Keratinocyte (primary cell): ENCODE results near the gene CHD2. TPM values are rescaled to one million over a fixed set of nuclear protein-coding genes. Genes with fewer than 3 reads are reported as not detected.
A peak's percentile ranks its signal among the peaks of the same experiment; 100 is the strongest.

Experiments
- DNase-seq: peaks from one replicate; pipeline ENCODE4 v3.0.0-alpha.2; 2011; ENCODE audit warnings: low read depth, missing footprints, low spot score
- FAIRE-seq: peaks from 2 replicates; lab custom pipeline; 2011; peaks lifted over from hg19 to GRCh38; lab: Jason Lieb, UNC
- H2AFZ ChIP-seq: 2 replicates; pipeline ENCODE4 v1.6.0; 2012; ENCODE audit warnings: low read length, control low read depth, inconsistent platforms; ENCODE audit not compliant: control insufficient read depth
- H3K27ac ChIP-seq: 2 replicates; pipeline ENCODE4 v1.5.1; 2011; ENCODE audit warnings: low read length; ENCODE audit not compliant: control insufficient read depth, insufficient read depth
- H3K27me3 ChIP-seq: 3 replicates; pipeline ENCODE4 v1.6.0; 2011; ENCODE audit warnings: low read length; ENCODE audit not compliant: control insufficient read depth, insufficient read depth; ENCODE audit errors: extremely low read depth
- H3K36me3 ChIP-seq, 2 experiments: 2 replicates in 1 of 2; 3 replicates in 1 of 2; pipeline ENCODE4 v1.5.1; 2011; ENCODE audit warnings: low read length in 2 of 2, mild to moderate bottlenecking in 1 of 2; ENCODE audit not compliant: control insufficient read depth in 2 of 2, insufficient read depth in 2 of 2; ENCODE audit errors: extremely low read depth in 1 of 2
- H3K4me1 ChIP-seq: 3 replicates; pipeline ENCODE4 v1.5.1; 2011; ENCODE audit warnings: low read length; ENCODE audit not compliant: control insufficient read depth, insufficient read depth; ENCODE audit errors: extremely low read depth
- H3K4me2 ChIP-seq: 3 replicates; pipeline ENCODE4 v1.6.0; 2011; ENCODE audit warnings: low read depth, low read length; ENCODE audit not compliant: control insufficient read depth, insufficient read depth; ENCODE audit errors: extremely low read depth
- H3K4me3 ChIP-seq, 3 experiments: fragments of 200-600 bp in 1 of 3; sonication (generic) in 1 of 3; 2 replicates in 2 of 3; 3 replicates in 1 of 3; pipeline ENCODE4 v1.5.1; 2011 to 2016; ENCODE audit warnings: low read length in 3 of 3, mild to moderate bottlenecking in 3 of 3, control low read depth in 2 of 3, inconsistent platforms in 1 of 3, low read depth in 1 of 3, mixed read lengths in 1 of 3, mixed run types in 1 of 3, moderate library complexity in 1 of 3; ENCODE audit not compliant: control insufficient read depth in 2 of 3, insufficient read depth in 2 of 3; ENCODE audit errors: extremely low read depth in 1 of 3
- H3K79me2 ChIP-seq: 2 replicates; pipeline ENCODE4 v1.6.0; 2012; ENCODE audit warnings: low read length; ENCODE audit not compliant: control insufficient read depth, insufficient read depth
- H3K9ac ChIP-seq: 3 replicates; pipeline ENCODE4 v1.6.0; 2011; ENCODE audit warnings: low read length; ENCODE audit not compliant: control insufficient read depth, insufficient read depth; ENCODE audit errors: extremely low read depth
- H3K9me1 ChIP-seq: 3 replicates; pipeline ENCODE4 v1.6.0; 2011; ENCODE audit warnings: low read length; ENCODE audit not compliant: control insufficient read depth, insufficient read depth; ENCODE audit errors: extremely low read depth
- H3K9me3 ChIP-seq: 2 replicates; pipeline ENCODE4 v1.5.1; 2012; ENCODE audit warnings: low read depth, low read length; ENCODE audit not compliant: control insufficient read depth
- H4K20me1 ChIP-seq: 3 replicates; pipeline ENCODE4 v1.6.0; 2011; ENCODE audit warnings: low read length; ENCODE audit not compliant: control insufficient read depth, insufficient read depth; ENCODE audit errors: extremely low read depth
- EZH2 ChIP-seq: IDR thresholded peaks from one replicate; pipeline ENCODE4 v1.6.1; 2012; ENCODE audit warnings: inconsistent platforms, mild to moderate bottlenecking, low read length, moderate library complexity
- dilution Hi-C: fragments of 300-500 bp; cut with MboI; formaldehyde crosslinking; loops from one replicate; pipeline ENCODE4 v1.7.0; 2020; ENCODE audit warnings: low sequenced_read_pairs; ENCODE audit not compliant: extremely low pct_ligation_motif_present
- polyA plus RNA-seq, 5 experiments: library from polyadenylated mRNA; depleted of rRNA in 3 of 5; stranded (reverse) in 3 of 5; stranded (forward) in 1 of 5; unstranded in 1 of 5; fragments of >200 nt; gene quantifications; 1 replicate in 1 of 5; 2 replicates in 3 of 5; 3 replicates in 1 of 5; pipeline versions ENCODE4 v1.2.1 to v1.2.3, GENCODE V29; 2011 to 2012; ENCODE audit warnings: missing spikeins in 2 of 5, low read depth in 1 of 5, low replicate concordance in 1 of 5
- TF ChIP-seq, protein P1 (sequence below), 3 experiments: IDR thresholded peaks in 1 of 3; conservative IDR thresholded peaks in 1 of 3; optimal IDR thresholded peaks in 1 of 3; 2 replicates in 2 of 3; 3 replicates in 1 of 3; pipeline versions ENCODE3 to v1.5.1; 2011; ENCODE audit warnings: low read length in 3 of 3, mild to moderate bottlenecking in 3 of 3, moderate library complexity in 2 of 3, control low read depth in 1 of 3, inconsistent platforms in 1 of 3; ENCODE audit not compliant: insufficient read depth in 2 of 3; ENCODE audit errors: extremely low read depth in 1 of 3

CHD2 gene
- polyA plus RNA-seq, 1 donor (not counting 4 experiments of a cell fraction or from before 2014, with no cell fraction given) = 62.0 TPM

DNA sequence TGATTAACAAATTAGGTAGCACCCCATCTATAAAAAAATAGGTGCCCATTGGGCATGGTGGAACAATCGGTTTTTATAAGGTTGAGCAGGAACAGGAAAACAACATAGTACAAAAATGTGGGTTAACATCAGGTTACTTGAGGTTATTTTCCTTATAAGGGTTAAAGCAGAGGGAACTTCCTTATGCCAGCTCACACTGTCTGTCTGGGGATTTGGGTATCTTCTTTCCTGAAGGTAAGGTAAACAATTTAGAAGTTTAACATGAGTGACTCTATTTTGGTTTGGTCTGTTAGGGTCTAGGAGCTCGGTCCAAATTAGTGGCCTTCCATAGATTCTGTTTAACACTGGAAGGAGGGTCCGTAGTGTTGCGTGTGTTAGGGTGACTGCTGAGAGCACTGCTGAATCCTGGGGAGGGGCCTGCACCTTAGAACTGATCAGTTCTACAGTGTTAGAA, 14.7 kb downstream of the CHD2 start:
- Histone ChIP-seq H2AFZ (no peak overlapping the region), H3K27ac (peak overlapping the region; percentile 68), H3K36me3 (peaks cover 2 to 19% of the 10 kb centered on the region in 2 experiments), H3K4me1 (peaks cover 38% of the 10 kb centered on the region), H3K79me2 (peaks cover 96% of the 10 kb centered on the region), H3K4me2 (peak overlapping the region; percentile 55), H3K4me3 (peak overlapping the region in 1 of 3 experiments; percentile 15), H3K9me1 (no peaks in the 10 kb centered on the region), H3K9ac (no peak overlapping the region), H3K9me3 (no peaks in the 10 kb centered on the region), H3K27me3 (no peaks in the 10 kb centered on the region), H4K20me1 (peaks cover 3% of the 10 kb centered on the region)
- dilution Hi-C loops = loop anchor here (25.0 kb wide), 1 partner anchor 102 kb away; no protein-coding TSS in a partner anchor
- FAIRE-seq (no peak), DNase-seq (no peak)
- TF ChIP-seq, protein P1, sequence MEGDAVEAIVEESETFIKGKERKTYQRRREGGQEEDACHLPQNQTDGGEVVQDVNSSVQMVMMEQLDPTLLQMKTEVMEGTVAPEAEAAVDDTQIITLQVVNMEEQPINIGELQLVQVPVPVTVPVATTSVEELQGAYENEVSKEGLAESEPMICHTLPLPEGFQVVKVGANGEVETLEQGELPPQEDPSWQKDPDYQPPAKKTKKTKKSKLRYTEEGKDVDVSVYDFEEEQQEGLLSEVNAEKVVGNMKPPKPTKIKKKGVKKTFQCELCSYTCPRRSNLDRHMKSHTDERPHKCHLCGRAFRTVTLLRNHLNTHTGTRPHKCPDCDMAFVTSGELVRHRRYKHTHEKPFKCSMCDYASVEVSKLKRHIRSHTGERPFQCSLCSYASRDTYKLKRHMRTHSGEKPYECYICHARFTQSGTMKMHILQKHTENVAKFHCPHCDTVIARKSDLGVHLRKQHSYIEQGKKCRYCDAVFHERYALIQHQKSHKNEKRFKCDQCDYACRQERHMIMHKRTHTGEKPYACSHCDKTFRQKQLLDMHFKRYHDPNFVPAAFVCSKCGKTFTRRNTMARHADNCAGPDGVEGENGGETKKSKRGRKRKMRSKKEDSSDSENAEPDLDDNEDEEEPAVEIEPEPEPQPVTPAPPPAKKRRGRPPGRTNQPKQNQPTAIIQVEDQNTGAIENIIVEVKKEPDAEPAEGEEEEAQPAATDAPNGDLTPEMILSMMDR (optimal IDR thresholded peaks at IDR 0.05 in 1 of 3, IDR thresholded peaks at IDR 0.05 in 1 of 3, conservative IDR thresholded peaks at IDR 0.05 in 1 of 3; ENCODE audit: extremely low read depth in 1 of 3, insufficient read depth in 2 of 3, low read length in 3 of 3) = no peak
- TF ChIP-seq EZH2 = no peak

DNA sequence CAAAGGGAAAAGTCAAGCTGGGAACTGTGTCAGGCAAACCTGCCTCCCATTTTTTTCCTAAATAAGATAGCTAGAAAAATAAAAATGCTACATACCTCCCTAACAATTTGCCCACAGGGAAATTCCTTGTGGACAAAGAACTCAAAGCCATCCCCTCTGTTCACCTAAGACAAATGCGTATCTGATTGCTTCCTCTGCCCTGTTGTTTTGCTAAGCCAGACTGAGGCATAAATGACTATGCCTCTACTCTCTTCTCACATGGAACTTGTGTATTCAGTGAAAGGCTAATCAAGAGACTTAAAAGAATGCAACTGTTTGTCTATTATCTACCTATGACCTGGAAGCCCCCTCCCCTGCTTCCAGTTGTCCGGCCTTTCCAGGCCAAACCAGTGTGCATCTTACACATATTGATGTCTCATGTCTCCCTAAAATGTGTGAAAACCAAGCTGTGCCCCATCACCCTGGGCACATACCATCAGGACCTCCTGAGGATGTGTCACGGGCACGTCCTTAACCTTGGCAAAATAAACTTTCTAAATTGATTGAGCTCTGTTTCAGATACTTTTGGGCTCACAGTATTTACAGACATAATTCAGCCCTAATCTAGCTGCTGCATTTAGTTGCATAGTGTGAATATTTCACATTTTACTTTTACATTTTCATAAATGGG, 15.8 kb downstream of the CHD2 start:
- no peak for FAIRE-seq
- dilution Hi-C loops = loop anchor here (25.0 kb wide), 1 partner anchor 104 kb away; no protein-coding TSS in a partner anchor
- Histone ChIP-seq H3K9me3 (no peaks in the 10 kb centered on the region), H3K27me3 (no peaks in the 10 kb centered on the region), H2AFZ (no peak overlapping the region), H3K4me2 (no peak overlapping the region), H3K27ac (peak overlapping the region; percentile 54), H3K4me1 (peaks cover 48% of the 10 kb centered on the region), H3K79me2 (peaks cover 96% of the 10 kb centered on the region), H3K9me1 (no peaks in the 10 kb centered on the region), H3K36me3 (peaks cover 2 to 19% of the 10 kb centered on the region in 2 experiments), H3K4me3 (no peak overlapping the region), H4K20me1 (peaks cover 3% of the 10 kb centered on the region), H3K9ac (no peak overlapping the region)
- no peak for DNase-seq
- no peak for TF ChIP-seq EZH2
- TF ChIP-seq, protein P1 (optimal IDR thresholded peaks at IDR 0.05 in 1 of 3, IDR thresholded peaks at IDR 0.05 in 1 of 3, conservative IDR thresholded peaks at IDR 0.05 in 1 of 3; ENCODE audit: extremely low read depth in 1 of 3, insufficient read depth in 2 of 3, low read length in 3 of 3) = no peak
